GM19395 (cell line): Measurements from ENCODE around the gene SLC47A1.

Source experiments
- ATAC-seq: cut with Tn5 transposase; IDR thresholded peaks from one replicate; pipeline ENCODE4 v1.9.1; 2021; ENCODE audit warnings: mild to moderate bottlenecking, moderate library complexity; ENCODE audit not compliant: unreplicated experiment

Gene SLC47A1

GRCh38 chr17:19590912-19591551, 57.4 kb downstream of the SLC47A1 start:
- ATAC-seq, result no peak

DNA sequence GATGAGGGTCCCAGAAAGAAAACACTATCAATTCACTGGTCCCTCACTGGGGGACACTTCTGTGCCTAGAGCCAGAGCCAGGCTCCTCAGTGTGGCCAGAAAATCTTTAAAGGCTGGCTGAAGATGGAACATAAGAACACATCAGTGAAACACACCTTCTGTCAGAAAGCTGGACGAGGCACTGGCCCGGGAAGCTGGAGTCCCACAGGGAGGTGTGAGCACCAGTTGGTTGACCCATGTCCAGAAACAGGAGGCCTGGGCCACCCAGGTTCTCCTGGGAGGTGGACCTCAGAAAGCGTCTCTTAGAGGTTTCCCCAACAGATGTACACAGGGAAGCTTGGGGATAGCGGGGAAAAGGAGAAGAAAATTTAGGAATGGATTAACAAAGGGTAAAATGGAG, 58.7 kb downstream of the SLC47A1 start:
- no peak for ATAC-seq

DNA sequence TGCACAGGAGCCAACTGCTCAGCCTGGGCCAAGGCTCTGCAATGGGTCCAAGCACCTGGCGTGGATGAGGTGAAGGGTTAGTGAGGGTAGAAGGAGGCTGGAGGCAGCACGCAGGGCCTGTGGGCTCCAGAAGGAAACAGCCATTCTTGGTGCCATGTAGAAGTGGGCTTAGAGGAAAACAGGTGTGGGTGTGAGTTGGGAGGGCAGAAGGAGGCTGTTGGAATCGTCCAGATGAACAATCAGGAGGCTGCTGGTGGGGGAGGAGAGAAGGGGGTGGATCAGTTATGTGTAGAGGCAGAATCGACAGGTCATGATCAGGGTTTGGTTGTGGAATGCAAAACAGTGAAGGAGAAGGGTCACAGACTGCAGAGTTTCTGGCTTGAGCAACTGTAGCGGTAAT, 63.2 kb downstream of the SLC47A1 start:
- no peak for ATAC-seq

DNA sequence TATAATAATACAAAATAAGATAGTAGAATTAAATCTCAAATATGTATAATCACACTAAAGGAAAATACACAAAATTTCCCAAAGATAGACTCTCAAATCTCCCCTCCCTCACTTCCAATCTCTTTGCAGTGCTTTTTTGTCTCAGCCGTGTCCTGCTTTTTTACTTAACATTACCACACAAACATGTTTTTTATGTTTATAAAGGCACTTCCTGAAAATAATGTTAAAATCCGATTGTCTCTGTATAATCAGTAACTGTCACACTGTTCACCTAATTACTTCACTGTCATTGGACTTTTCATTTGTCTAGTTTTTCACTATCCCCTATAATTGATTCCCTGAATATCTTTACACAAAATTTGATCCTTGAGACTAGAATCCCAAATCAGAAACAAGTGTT, 76.7 kb downstream of the SLC47A1 start:
- ATAC-seq, result no peak

GRCh38 chr17:19610879-19611278, 77.2 kb downstream of the SLC47A1 start:
- ATAC-seq, result no peak

- ATAC-seq, result no peak
These were observed 80.3 kb downstream of the SLC47A1 start for GRCh38 chr17:19613979-19614378.

GRCh38 chr17:19614900-19615299, 81.2 kb downstream of the SLC47A1 start:
- no peak for ATAC-seq

- no peak for ATAC-seq
These were observed 84.4 kb downstream of the SLC47A1 start for GRCh38 chr17:19618015-19618414.

GRCh38 chr17:19619705-19620325, 86.2 kb downstream of the SLC47A1 start:
- no peak for ATAC-seq

GRCh38 chr17:19621697-19622096, 88.0 kb downstream of the SLC47A1 start:
- no peak for ATAC-seq

- ATAC-seq, result no peak
These were observed 92.4 kb downstream of the SLC47A1 start for GRCh38 chr17:19626079-19626478.
